Upper lobe of left lung (tissue), 4 donors: ENCODE data around the gene YWHAE.

Experiments
- EP300 ChIP-seq, 4 donors: sonication (generic); formaldehyde crosslinking; IDR thresholded peaks; one replicate each; pipeline ENCODE4 v1.5.1; 2017; ENCODE audit warnings: antibody characterized with exemption in 4 of 4, control low read depth in 2 of 4
- TF ChIP-seq, protein P1 (sequence below), 6 experiments: fragments of 450-650 bp in 4 of 6; fragments of 200-600 bp in 2 of 6; sonication (generic) in 2 of 6; IDR thresholded peaks; one replicate each; pipeline ENCODE4 v1.5.1; 2016 to 2019; ENCODE audit warnings: antibody characterized with exemption in 6 of 6

DNA sequence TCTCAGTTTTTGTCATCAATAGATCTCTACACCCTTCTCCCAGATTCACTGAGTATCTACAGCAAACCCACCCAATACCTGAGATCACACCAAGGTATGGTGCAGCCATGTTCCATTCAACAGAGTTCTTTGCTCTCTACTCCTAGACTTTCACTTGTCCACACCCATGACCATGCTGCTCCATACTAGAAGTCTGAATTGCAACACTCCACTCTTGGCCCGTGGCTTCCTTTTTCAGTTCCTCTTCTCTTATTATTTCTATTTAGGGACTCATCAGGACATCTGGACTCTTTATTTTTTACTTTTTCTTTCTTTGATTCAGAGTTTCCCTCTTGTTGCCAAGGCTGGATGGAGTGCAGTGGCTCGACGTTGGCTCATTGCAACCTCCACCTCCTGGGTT, 37.1 kb downstream of the YWHAE start:
- TF ChIP-seq EP300 (IDR thresholded peaks at IDR 0.05): no peak
- TF ChIP-seq, protein P1, sequence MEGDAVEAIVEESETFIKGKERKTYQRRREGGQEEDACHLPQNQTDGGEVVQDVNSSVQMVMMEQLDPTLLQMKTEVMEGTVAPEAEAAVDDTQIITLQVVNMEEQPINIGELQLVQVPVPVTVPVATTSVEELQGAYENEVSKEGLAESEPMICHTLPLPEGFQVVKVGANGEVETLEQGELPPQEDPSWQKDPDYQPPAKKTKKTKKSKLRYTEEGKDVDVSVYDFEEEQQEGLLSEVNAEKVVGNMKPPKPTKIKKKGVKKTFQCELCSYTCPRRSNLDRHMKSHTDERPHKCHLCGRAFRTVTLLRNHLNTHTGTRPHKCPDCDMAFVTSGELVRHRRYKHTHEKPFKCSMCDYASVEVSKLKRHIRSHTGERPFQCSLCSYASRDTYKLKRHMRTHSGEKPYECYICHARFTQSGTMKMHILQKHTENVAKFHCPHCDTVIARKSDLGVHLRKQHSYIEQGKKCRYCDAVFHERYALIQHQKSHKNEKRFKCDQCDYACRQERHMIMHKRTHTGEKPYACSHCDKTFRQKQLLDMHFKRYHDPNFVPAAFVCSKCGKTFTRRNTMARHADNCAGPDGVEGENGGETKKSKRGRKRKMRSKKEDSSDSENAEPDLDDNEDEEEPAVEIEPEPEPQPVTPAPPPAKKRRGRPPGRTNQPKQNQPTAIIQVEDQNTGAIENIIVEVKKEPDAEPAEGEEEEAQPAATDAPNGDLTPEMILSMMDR (IDR thresholded peaks at IDR 0.05): no peak
